Activated T-helper 1 cell treated with Interleukin-2 at 50 U/mL for 16 hours (primary cell): Measurements from ENCODE around the gene PAPOLG.
A peak's percentile ranks its signal among the peaks of the same experiment; 100 is the strongest.

Experiments
- DNase-seq: peaks from one replicate; pipeline ENCODE4 v3.0.0-alpha.2; 2020; ENCODE audit warnings: low read depth

The PAPOLG gene

GRCh38 chr2:60756097-60757087, at the start of gene PAPOLG:
TSS of gene PAPOLG (plus strand) at chr2:60756268. CDS start at chr2:60756479, 211 bp downstream.
- DNase-seq = peak; percentile 90

- no peak for DNase-seq
Observed at GRCh38 chr2:60707750-60708371, 48.2 kb upstream of the PAPOLG start.

GRCh38 chr2:60708630-60709320, 47.3 kb upstream of the PAPOLG start:
- DNase-seq = no peak

- no peak for DNase-seq
Observed at GRCh38 chr2:60710707-60711106, 45.4 kb upstream of the PAPOLG start.

- DNase-seq = no peak
Observed at GRCh38 chr2:60715561-60715960, 40.5 kb upstream of the PAPOLG start.

GRCh38 chr2:60717691-60718090, 38.4 kb upstream of the PAPOLG start:
- no peak for DNase-seq

- no peak for DNase-seq
Observed at GRCh38 chr2:60719331-60719730, 36.7 kb upstream of the PAPOLG start.

GRCh38 chr2:60725466-60725865, 30.6 kb upstream of the PAPOLG start:
- no peak for DNase-seq

GRCh38 chr2:60728855-60729254, 27.2 kb upstream of the PAPOLG start:
- no peak for DNase-seq

- DNase-seq = no peak
Observed at GRCh38 chr2:60735496-60736250, 20.4 kb upstream of the PAPOLG start.

- DNase-seq = no peak
Observed at GRCh38 chr2:60738679-60739078, 17.4 kb upstream of the PAPOLG start.

GRCh38 chr2:60739156-60739555, 16.9 kb upstream of the PAPOLG start:
- no peak for DNase-seq

- no peak for DNase-seq
Observed at GRCh38 chr2:60741576-60741975, 14.5 kb upstream of the PAPOLG start.

GRCh38 chr2:60742419-60742818, 13.6 kb upstream of the PAPOLG start:
- DNase-seq = no peak

- no peak for DNase-seq
Observed at GRCh38 chr2:60745330-60745729, 10.7 kb upstream of the PAPOLG start.

GRCh38 chr2:60745761-60746160, 10.3 kb upstream of the PAPOLG start:
- no peak for DNase-seq

- no peak for DNase-seq
Observed at GRCh38 chr2:60746318-60746717, 9.8 kb upstream of the PAPOLG start.

- DNase-seq = no peak
Observed at GRCh38 chr2:60759654-60760053, 3.6 kb downstream of the PAPOLG start.

GRCh38 chr2:60764736-60765534, 8.9 kb downstream of the PAPOLG start:
- DNase-seq = no peak

GRCh38 chr2:60766283-60766682, 10.2 kb downstream of the PAPOLG start:
- no peak for DNase-seq

- DNase-seq = no peak
Observed at GRCh38 chr2:60771508-60771907, 15.4 kb downstream of the PAPOLG start.
